ENCODE results near the gene PYGM. TPM values are rescaled to one million over a fixed set of nuclear protein-coding genes. Genes with fewer than 3 reads are reported as not detected.

Gene PYGM
- total RNA-seq, 1 donor from 2014 or later, result 0.26 TPM

DNA sequence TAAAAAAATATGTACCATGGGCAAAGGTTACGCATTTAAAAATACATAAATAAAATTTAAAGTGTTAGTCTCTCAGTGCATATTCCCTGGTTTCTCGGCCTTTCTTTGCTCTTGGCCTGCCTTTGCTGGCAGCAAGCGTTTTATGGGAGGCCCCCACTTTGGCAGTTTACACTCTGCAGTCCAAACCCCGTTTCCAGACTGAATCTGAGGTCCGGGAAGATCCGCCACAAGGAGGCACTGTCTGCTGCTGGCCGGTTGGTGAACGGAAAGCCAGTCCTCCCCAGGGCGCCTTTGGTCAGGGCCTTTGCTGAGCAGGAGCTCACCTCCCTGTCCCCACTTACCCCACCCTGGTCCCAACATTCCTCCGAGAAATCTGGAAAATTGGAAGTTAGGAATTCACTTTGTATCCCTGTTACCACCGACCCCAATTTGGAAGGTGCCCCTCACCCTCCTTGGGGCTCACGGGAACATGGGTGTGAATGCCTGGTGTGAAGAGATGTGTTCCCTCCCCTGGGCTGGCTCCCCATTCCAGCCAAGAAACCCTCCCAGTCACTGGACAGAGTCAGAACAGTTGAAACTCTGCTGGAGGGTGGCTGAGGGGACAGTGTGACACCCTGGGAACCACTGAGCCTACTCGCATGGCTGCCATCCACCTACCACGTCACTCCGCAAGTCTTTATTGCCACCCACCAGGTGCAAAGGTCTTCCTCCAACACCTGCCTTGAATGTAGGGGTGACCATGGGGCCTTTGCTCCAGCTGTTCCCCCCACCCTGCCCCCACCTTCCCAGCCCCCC, 27.9 kb upstream of the PYGM start:
- no peaks in the 10 kb centered on the region for H3K36me3 ChIP-seq (ENCODE audit: control insufficient read depth, insufficient read depth, low read length)
- peak; percentile 95 for TF ChIP-seq CTCF (IDR thresholded peaks at IDR 0.05; ENCODE audit: insufficient read depth, low read length, severe bottlenecking)
- no peaks in the 10 kb centered on the region for H3K27me3 ChIP-seq (ENCODE audit: control insufficient read depth, insufficient read depth, low read length)
- DNase-seq (ENCODE audit: low read depth) (peak; percentile 26), FAIRE-seq (peak; percentile 60)
- H3K4me3 ChIP-seq (ENCODE audit: low read depth, low read length), result no peak overlapping the region

DNA sequence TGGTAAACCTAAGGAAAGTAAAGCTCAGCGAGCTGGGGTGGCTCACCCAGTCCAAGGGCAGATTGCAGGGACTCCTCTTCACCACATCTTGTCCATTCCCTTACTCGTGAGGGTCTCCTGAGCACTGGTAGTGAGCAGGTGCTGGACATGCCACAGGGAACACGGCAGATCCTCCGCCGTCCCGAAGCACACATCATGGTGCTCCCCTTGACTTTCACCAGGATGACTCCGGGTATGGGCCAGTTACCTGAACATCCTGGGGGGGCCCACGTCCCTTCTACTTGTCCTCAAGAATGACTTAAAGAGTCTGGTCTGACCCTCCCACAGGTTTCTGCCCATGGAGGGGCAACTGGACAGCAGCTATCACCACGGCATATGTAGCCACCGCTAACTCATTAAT, 26.5 kb upstream of the PYGM start:
- FAIRE-seq, result no peak
- Histone ChIP-seq H3K36me3 (ENCODE audit: control insufficient read depth, insufficient read depth, low read length) (no peaks in the 10 kb centered on the region), H3K27me3 (ENCODE audit: control insufficient read depth, insufficient read depth, low read length) (no peaks in the 10 kb centered on the region), H3K4me3 (ENCODE audit: low read depth, low read length) (no peak overlapping the region)
- DNase-seq (ENCODE audit: low read depth), result no peak
- no peak for TF ChIP-seq CTCF (IDR thresholded peaks at IDR 0.05; ENCODE audit: insufficient read depth, low read length, severe bottlenecking)

DNA sequence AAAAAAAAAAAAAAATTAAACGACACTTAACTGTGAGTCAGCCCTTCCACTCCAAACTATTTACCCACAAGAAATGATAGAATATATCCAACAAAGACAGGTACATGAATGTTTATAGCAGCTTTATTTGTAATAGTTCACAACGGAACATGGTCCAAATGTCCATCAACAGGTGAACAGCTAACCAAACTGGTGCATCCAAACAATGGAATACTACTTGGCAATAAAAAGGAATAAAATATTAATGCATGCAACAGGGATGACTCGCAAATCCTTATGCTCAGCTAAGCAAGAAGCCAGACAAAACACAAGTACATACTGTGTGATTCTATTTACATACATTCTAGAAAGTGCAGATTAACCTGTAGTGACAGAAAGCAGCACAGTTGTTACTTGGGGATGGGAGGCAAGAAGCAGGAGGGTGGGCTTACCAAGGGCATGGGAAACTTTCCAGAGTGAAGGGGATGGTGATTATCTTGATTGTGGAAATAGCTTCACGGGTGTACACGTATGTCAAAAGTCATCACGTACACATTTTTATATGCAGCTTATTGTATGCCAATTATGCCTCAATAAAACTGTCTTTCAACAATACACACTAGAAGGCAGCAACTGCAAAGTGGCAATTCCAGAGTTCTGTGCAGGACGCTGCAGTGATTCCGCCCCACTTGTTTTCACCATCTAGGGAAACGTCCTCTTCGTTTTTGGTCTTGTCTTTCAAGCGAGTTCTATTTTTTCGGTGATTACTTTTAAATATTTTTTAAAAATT, 25.2 kb upstream of the PYGM start:
- Histone ChIP-seq H3K36me3 (ENCODE audit: control insufficient read depth, insufficient read depth, low read length) (no peaks in the 10 kb centered on the region), H3K27me3 (ENCODE audit: control insufficient read depth, insufficient read depth, low read length) (no peaks in the 10 kb centered on the region), H3K4me3 (ENCODE audit: low read depth, low read length) (no peak overlapping the region)
- TF ChIP-seq CTCF (IDR thresholded peaks at IDR 0.05; ENCODE audit: insufficient read depth, low read length, severe bottlenecking), result no peak
- no peak for DNase-seq (ENCODE audit: low read depth)
- FAIRE-seq, result no peak

- peak; percentile 73 for FAIRE-seq
- peak; percentile 14 for TF ChIP-seq CTCF (IDR thresholded peaks at IDR 0.05; ENCODE audit: insufficient read depth, low read length, severe bottlenecking)
Observed at GRCh38 chr11:64778473-64779298, 18.9 kb upstream of the PYGM start, which contains the start of gene SF1. Gene SF1 (minus strand): TSS chr11:64778542. CDS start chr11:64778392, 150 bp downstream.

GRCh38 chr11:64778223-64778472, 18.4 kb upstream of the PYGM start:
- TF ChIP-seq CTCF (IDR thresholded peaks at IDR 0.05; ENCODE audit: insufficient read depth, low read length, severe bottlenecking), result no peak
- no peaks in the 10 kb centered on the region for H3K27me3 ChIP-seq (ENCODE audit: control insufficient read depth, insufficient read depth, low read length)
- peaks cover 12% of the 10 kb centered on the region for H3K36me3 ChIP-seq (ENCODE audit: control insufficient read depth, insufficient read depth, low read length)
- FAIRE-seq (no peak), DNase-seq (ENCODE audit: low read depth) (no peak)
- H3K4me3 ChIP-seq (ENCODE audit: low read depth, low read length), result peak overlapping the region; percentile 69

More at GRCh38 chr11:64778473-64779298, 18.9 kb upstream of the PYGM start, which contains the start of gene SF1:
- H3K4me3 ChIP-seq (ENCODE audit: low read depth, low read length), result peak within 1 kb of the TSS; percentile 69
- H3K36me3 ChIP-seq (ENCODE audit: control insufficient read depth, insufficient read depth, low read length), result peaks cover 8% of the 10 kb centered on the region
- H3K27me3 ChIP-seq (ENCODE audit: control insufficient read depth, insufficient read depth, low read length), result no peaks in the 10 kb centered on the region
- peak; percentile 99 for DNase-seq (ENCODE audit: low read depth)
